Fibroblast of the conjunctiva (primary cell): ENCODE data around the gene ZNF45.
A peak's percentile ranks its signal among the peaks of the same experiment; 100 is the strongest.
"Not testable (repeated sequence)": the region's sequence is repeated elsewhere in the genome, so short reads cannot be mapped to it uniquely, and the experiment has no call there.

Source experiments
- DNase-seq: peaks from one replicate; pipeline ENCODE4 v3.0.0-alpha.2; 2010; ENCODE audit warnings: low read depth

Gene ZNF45

DNA sequence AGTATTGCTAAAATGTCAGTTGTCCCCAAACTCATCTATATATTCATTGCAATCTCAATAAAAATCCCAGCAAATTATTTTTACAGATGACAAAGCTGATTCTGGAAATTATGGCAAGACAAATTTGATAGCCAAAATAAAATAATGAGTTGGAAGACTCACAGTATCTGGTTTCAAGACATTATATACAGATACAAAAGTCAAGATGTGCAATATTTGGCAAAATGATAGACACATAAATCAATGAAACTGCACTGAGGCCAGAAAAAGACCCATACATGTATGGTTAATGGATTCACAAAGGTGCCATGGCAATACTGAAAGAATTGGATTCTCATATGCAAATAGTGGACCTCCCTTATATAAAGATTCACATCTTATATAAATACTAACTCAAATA, 24.2 kb downstream of the ZNF45 start:
- DNase-seq, result no peak

DNA sequence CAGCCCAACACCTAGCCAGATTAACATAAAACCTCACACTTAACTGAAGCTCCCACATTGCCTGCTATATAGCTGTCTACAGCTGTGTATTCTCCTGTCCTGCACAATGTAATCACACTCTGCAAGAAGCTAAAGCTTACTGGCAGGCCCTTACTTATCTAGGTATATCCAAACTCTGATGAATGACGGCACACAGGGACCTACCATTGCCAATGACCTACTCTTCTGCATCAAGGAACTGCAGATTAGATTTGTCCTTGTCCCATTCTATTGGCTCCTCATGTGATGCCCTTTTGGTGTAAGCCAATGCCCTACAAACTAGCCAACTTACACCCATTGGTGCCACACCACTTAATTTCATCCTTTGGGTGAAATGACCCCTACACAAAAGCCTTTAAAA, 26.4 kb downstream of the ZNF45 start:
- DNase-seq, result no peak

GRCh38 chr19:43906774-43907173, 28.3 kb downstream of the ZNF45 start:
- no peak for DNase-seq

GRCh38 chr19:43905897-43906296, 29.2 kb downstream of the ZNF45 start:
- DNase-seq, result no peak

GRCh38 chr19:43902399-43902798, 32.7 kb downstream of the ZNF45 start:
- DNase-seq, result no peak

DNA sequence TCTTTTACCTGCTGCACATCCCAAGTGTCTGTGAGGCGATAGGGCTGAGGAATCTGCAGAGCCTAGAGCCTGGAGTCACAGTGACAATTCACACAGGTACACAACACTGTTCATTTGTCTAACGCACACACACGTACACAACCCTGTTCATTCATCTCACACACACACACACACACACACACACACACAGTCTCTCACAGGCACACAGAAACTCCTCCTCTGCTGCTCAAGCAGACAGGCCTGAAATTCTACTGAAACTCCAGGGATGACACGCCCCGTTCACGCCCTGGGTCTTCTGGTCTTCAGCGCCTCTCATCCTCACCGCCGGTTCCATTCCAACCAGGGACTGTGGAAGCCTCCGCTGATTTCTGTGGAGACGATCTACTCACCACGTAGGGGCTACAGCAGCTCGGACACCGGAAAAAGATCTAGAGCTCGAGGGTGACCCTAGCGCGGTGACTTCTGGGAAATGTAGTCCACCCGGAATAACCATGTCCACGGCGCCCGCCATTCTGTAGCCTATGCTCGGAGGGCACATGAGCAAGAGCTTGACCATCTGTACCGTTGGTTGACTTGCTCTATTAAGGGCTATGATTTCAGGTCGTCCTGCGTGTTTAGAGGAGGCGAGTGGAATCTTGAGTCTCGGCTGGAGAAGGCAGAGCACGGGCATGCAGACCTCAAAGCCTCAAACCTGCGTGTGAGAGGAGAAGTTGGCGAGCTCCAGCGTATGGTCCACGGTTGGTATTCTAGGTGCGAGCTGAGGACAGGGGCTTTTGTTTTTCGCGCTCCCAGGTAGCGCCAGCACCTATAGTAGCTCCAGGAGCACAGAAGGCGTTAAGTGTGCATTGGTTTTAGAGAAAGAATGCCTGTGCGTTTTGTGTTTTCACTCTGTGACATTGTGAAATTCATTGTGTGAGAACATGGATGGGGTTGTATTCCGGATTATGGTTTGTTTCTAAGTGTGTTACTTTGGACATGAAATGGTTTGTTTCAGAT, 33.4 kb downstream of the ZNF45 start:
- DNase-seq, result peak; percentile 74

DNA sequence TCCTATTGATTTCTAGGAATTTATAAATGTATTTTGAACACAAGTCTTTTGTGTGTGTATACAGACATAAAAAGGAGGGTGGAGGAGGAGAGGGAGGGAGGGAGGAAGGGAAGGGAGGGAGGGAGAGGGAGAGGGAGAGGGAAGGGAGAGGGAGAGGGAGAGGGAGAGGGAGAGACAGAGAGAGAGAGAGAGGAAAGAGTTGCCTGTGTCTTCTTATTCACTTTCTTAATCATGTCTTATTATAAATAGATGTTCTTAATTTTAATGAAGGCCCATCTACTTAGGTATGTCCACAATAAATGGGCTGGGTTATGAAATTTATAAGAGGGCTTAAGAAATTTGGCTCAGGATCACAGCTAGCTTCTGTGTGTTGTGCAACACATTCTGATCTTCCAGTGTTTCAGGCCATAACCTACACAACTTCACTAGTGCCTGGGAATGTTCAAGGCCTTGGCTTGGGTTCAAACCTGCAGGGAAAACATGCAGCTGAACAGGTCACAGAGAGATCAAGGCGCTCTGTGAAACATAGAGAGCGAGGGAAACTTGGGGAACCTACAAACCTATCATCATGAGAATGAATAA, 39.3 kb downstream of the ZNF45 start:
- DNase-seq, result no peak

- no peak for DNase-seq
Observed at GRCh38 chr19:43883864-43884263, 51.2 kb downstream of the ZNF45 start, which contains the start of gene ZNF404. TSS of gene ZNF404 (minus strand) at chr19:43883964.

- DNase-seq, result no peak
Observed at GRCh38 chr19:43880483-43880882, 54.6 kb downstream of the ZNF45 start.

DNA sequence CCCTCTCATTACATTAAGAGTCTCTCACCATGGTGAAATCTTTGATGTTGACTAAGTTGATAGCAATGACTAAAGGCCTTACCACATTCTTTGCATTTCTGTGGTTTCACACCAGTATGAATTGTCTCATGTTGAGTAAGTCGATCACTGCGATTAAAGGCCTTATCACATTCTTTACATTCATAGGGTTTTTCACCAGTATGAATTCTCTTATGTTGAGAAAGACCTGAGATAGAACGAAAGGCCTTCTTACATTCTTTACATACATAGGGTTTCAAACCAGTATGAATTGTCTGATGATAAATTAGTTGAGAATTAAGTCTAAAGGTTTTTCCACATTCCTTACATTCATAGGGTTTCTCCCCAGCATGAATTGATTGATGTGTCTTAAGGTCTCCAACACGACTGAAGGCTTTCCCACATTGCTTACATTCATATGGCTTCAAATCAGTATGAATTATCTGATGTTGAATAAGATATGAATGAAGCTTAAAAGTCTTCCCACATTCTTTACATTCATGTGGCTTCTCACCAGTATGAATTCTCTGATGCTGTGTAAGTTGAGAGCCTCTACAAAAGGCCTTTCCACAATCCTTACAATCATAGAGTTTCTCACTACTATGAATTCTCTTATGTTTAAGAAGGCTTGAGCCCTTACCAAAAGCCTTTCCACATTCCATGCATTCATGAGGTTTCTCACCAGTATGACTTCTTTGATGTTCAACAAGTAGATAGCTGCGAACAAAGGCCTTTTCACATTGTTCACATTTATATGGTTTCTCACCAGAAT, 62.3 kb downstream of the ZNF45 start:
- DNase-seq, result no peak

GRCh38 chr19:43866923-43867322, 68.2 kb downstream of the ZNF45 start:
- not testable (repeated sequence) for DNase-seq
